A673 (cell line): ENCODE measurements around the gene ANGPTL1. TPM values are rescaled to one million over a fixed set of nuclear protein-coding genes. Genes with fewer than 3 reads are reported as not detected.

Experiments used
- BruUV-seq: library from RNA; stranded (reverse); fragments of 400-500 nt; replicated peaks from 2 replicates; lab custom pipeline; 2021; lab: Mats Ljungman, UMichigan
- CTCF ChIA-PET: fragments of 300-600 bp; sonication (Branson Sonifier 250); formaldehyde crosslinking; loops from one replicate; lab custom pipeline; 2022; ENCODE audit warnings: antibody characterized with exemption; lab: Charles Lee
- POLR2A ChIA-PET: fragments of 300-600 bp; sonication (Branson Sonifier 250); formaldehyde crosslinking; loops from one replicate; lab custom pipeline; 2022; ENCODE audit warnings: antibody characterized with exemption; ENCODE audit not compliant: low non-redundant PET; lab: Charles Lee
- DNase-seq: peaks from one replicate; pipeline ENCODE4 v3.0.0-alpha.2; 2015; ENCODE audit warnings: low spot score
- H3K27ac ChIP-seq: fragments of 200-600 bp; sonication (generic); 2 replicates; pipeline ENCODE4 v1.5.1; 2016; ENCODE audit warnings: mixed run types, low read depth, mild to moderate bottlenecking, mixed read lengths, antibody characterized with exemption, low read length; ENCODE audit not compliant: poor library complexity, severe bottlenecking
- H3K27me3 ChIP-seq: fragments of 200-600 bp; sonication (generic); replicated peaks from 2 replicates; pipeline ENCODE4 v1.6.1; 2017; ENCODE audit warnings: mixed run types, low read depth, mild to moderate bottlenecking, mixed read lengths, antibody characterized with exemption, low read length; ENCODE audit not compliant: insufficient read depth, poor library complexity
- H3K36me3 ChIP-seq: fragments of 200-600 bp; sonication (generic); 2 replicates; pipeline ENCODE4 v1.6.1; 2016; ENCODE audit warnings: mixed run types, mild to moderate bottlenecking, mixed read lengths, antibody characterized with exemption, low read length; ENCODE audit not compliant: insufficient read depth, poor library complexity, severe bottlenecking
- H3K4me1 ChIP-seq: fragments of 200-600 bp; sonication (generic); 2 replicates; pipeline ENCODE4 v1.6.1; 2017; ENCODE audit warnings: mixed run types, mild to moderate bottlenecking, mixed read lengths, antibody characterized with exemption, low read length; ENCODE audit not compliant: insufficient read depth, poor library complexity, severe bottlenecking
- H3K4me3 ChIP-seq: fragments of 200-600 bp; sonication (generic); 2 replicates; pipeline ENCODE4 v1.5.1; 2016; ENCODE audit warnings: low read depth, mixed run types, mild to moderate bottlenecking, mixed read lengths, low read length; ENCODE audit not compliant: poor library complexity, severe bottlenecking
- H3K9me3 ChIP-seq: fragments of 200-600 bp; sonication (generic); 2 replicates; pipeline ENCODE4 v1.6.1; 2016; ENCODE audit warnings: mixed run types, low read depth, mild to moderate bottlenecking, mixed read lengths, antibody characterized with exemption, low read length; ENCODE audit not compliant: poor library complexity, severe bottlenecking
- EZH2 ChIP-seq: fragments of 200-600 bp; sonication (generic); IDR thresholded peaks from 2 replicates; pipeline ENCODE4 v1.6.1; 2017; ENCODE audit warnings: borderline replicate concordance, low read depth, mild to moderate bottlenecking, mixed read lengths, antibody characterized with exemption, low read length; ENCODE audit not compliant: poor library complexity, severe bottlenecking
- intact Hi-C: fragments of 100-400 bp; cut with micrococcal nuclease; formaldehyde crosslinking; loops from one replicate; pipeline ENCODE4 v1.10.0; 2022; ENCODE audit not compliant: unreplicated experiment
- total RNA-seq: library from RNA; stranded (reverse); gene quantifications from 2 replicates; pipeline ENCODE4 v1.2.3, GENCODE V29; 2021
- TF ChIP-seq, protein P1 (sequence below): fragments of 300-800, 200-600 bp; sonication (generic); conservative IDR thresholded peaks from 2 replicates; pipeline ENCODE4 v1.5.1; 2017; ENCODE audit warnings: low read depth, mild to moderate bottlenecking, antibody characterized with exemption, low read length, moderate library complexity, mixed read lengths

The ANGPTL1 gene
- total RNA-seq, 1 experiment from 2014 or later = 6.8 TPM

DNA sequence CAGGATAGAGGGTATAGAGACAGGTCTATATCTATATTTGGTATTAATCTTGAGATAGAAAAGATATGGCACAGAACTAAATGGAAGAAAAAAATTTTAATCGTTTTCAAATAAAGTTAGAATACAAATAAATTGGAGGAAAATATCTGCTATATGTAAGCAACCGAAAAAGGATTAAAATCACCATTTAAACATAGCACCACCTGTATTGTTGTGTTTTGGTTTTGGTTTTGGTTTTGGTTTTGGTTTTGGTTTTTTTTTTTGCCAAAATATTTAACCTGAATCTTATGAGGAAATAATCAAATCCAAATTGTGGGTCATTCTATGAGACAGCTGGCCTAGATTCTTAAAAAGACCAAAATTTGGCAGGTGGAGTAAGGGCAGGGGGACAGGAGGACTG lies 28.5 kb upstream of the ANGPTL1 start:
- DNase-seq = no peak
- Histone ChIP-seq H3K9me3 (no peaks in the 10 kb centered on the region), H3K4me3 (no peak overlapping the region), H3K27ac (no peak overlapping the region), H3K36me3 (no peaks in the 10 kb centered on the region), H3K27me3 (no peaks in the 10 kb centered on the region), H3K4me1 (no peaks in the 10 kb centered on the region)
- intact Hi-C loops = no loop called here
- POLR2A ChIA-PET = no interaction called here
- CTCF ChIA-PET = no interaction called here
- no peak for TF ChIP-seq EZH2
- TF ChIP-seq, protein P1, sequence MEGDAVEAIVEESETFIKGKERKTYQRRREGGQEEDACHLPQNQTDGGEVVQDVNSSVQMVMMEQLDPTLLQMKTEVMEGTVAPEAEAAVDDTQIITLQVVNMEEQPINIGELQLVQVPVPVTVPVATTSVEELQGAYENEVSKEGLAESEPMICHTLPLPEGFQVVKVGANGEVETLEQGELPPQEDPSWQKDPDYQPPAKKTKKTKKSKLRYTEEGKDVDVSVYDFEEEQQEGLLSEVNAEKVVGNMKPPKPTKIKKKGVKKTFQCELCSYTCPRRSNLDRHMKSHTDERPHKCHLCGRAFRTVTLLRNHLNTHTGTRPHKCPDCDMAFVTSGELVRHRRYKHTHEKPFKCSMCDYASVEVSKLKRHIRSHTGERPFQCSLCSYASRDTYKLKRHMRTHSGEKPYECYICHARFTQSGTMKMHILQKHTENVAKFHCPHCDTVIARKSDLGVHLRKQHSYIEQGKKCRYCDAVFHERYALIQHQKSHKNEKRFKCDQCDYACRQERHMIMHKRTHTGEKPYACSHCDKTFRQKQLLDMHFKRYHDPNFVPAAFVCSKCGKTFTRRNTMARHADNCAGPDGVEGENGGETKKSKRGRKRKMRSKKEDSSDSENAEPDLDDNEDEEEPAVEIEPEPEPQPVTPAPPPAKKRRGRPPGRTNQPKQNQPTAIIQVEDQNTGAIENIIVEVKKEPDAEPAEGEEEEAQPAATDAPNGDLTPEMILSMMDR = no peak
- BruUV-seq = no TSS peak

- TF ChIP-seq, protein P1 = no peak
- no peak for TF ChIP-seq EZH2
- CTCF ChIA-PET = interaction anchor here (0.6 kb wide), 1 partner anchor 122 kb away, joined by 3 read pairs; no protein-coding TSS in a partner anchor
Measured at GRCh38 chr1:178898401-178898800, 27.5 kb upstream of the ANGPTL1 start.

DNA sequence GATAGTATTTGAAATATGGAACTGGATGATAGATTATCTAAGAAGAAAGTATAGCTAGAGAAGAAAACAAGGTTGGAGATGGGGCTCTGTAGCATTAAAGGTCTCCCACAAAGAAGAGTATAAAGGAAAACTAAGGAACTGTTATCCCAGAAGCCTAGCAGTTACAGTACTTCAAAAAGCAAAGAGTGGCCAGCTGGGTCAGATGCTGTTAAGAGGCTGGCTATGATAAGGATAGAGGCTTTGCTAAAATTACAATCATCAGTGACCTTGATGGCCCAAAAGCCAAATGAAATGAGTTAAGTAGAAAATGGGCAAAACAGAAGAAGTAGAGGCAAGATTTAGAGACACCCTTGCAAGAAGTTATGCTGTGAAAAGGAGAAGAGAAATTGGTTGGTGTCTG lies 25.1 kb upstream of the ANGPTL1 start:
- no peaks in the 10 kb centered on the region for H3K36me3 ChIP-seq
- no peak overlapping the region for H3K4me3 ChIP-seq
- intact Hi-C loops = no loop called here
- no peak for DNase-seq
- H3K27ac ChIP-seq = no peak overlapping the region
- ChIA-PET POLR2A (no interaction called here), CTCF (no interaction called here)
- BruUV-seq = no TSS peak
- no peak for TF ChIP-seq EZH2
- TF ChIP-seq, protein P1 = no peak
- no peaks in the 10 kb centered on the region for H3K4me1 ChIP-seq
- no peaks in the 10 kb centered on the region for H3K27me3 ChIP-seq
- no peaks in the 10 kb centered on the region for H3K9me3 ChIP-seq

More at GRCh38 chr1:178898401-178898800, 27.5 kb upstream of the ANGPTL1 start:
- Histone ChIP-seq H3K4me3 (no peak overlapping the region), H3K9me3 (no peaks in the 10 kb centered on the region), H3K4me1 (no peaks in the 10 kb centered on the region), H3K27me3 (no peaks in the 10 kb centered on the region), H3K27ac (no peak overlapping the region), H3K36me3 (no peaks in the 10 kb centered on the region)
- BruUV-seq = no TSS peak
- intact Hi-C loops = no loop called here
- DNase-seq = no peak
- POLR2A ChIA-PET = no interaction called here
